HG03469 (cell line): ENCODE measurements around the gene PIGQ.
"Not testable (repeated sequence)": the region's sequence is repeated elsewhere in the genome, so short reads cannot be mapped to it uniquely, and the experiment has no call there.

Source experiments
- ATAC-seq: cut with Tn5 transposase; IDR thresholded peaks from one replicate; pipeline ENCODE4 v1.9.1; 2021; ENCODE audit warnings: mild to moderate bottlenecking, moderate library complexity, moderate number of reproducible peaks; ENCODE audit not compliant: unreplicated experiment

Gene PIGQ

DNA sequence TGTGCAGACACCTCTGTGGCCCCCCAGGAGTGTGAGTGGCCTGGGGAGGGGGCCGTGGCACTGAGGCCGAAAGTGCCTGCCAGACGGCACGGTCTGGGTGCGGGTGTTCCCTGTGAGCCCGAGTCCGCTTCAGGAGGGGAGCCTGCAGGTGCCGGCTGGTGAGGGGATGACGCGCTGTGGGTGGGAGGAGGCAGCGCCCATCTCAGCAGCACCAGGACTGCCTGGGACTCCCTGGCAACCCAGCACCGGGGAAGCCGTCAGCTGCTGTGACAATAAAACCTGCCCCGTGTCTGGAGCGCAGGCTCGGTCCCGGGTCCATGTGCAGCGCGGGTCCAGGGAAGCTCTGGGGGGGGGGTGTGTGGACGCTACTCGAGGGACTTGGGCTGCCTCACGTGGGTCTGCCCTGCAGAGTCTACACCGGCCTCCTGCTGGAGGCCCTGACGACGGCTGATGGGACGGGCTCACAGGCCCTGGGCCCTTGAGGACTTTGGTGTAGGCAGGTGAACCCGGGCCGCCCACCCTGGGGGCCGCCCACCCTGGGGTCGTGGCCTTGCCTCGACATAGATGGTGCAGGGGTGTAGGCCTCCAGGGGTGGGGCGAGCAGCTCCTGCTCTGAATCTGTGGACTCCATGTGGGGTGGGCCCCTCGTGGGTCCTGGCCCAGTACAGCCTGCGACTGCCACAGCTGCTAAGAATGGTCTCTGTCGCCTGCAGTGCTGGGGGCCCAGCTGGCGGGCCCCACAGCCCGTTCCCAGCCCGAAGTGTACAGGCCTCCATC is 14.2 kb downstream of the PIGQ start:
- ATAC-seq, result no peak

DNA sequence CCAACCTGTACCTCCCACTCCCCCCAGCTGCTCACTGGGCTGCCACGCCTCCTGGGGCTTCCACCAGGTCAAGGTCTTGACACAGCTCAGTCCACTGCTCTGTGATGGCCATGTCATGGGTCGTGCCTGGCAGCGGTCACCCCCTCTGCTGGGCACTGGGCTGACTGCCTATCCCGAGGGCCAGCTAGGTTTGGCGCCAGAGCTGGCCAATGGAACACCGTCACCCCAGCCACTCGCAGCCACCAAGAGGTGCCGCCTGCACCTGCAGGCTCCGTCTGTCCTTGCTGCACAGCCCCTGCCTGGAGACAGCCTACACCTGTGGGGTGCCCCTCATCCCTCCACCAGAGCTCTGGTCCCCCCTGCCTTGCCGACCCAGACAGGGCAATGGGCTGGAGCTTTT is 15.6 kb downstream of the PIGQ start:
- ATAC-seq, result no peak

DNA sequence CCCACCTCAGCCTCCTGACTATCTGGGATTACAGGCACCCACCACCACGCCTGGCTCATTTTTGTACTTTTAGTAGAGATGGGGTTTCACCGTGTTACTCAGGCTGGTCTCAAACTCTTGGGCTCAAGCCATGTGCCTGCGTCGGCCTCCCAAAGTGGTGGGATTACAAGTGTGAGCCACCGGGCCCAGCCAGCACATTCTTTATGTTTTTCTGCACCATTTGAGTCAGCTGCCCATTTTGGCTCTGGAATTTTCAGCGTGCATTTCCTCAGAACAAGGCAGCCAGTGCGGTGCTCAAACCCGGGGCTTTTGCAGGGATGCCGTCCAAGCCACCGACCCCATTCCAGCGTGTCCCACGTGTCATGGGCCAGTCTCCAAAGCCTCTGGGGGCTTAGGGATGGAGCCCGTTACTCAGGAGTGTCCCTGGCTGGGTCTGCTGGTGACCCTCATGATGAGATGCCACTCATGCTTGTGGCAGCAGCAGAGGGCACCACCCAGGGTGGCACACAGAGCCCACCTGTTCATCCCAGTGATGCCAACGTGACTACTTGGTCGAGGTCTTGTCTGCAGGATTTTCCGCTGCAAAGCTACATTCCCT is 16.4 kb downstream of the PIGQ start:
- ATAC-seq, result no peak

DNA sequence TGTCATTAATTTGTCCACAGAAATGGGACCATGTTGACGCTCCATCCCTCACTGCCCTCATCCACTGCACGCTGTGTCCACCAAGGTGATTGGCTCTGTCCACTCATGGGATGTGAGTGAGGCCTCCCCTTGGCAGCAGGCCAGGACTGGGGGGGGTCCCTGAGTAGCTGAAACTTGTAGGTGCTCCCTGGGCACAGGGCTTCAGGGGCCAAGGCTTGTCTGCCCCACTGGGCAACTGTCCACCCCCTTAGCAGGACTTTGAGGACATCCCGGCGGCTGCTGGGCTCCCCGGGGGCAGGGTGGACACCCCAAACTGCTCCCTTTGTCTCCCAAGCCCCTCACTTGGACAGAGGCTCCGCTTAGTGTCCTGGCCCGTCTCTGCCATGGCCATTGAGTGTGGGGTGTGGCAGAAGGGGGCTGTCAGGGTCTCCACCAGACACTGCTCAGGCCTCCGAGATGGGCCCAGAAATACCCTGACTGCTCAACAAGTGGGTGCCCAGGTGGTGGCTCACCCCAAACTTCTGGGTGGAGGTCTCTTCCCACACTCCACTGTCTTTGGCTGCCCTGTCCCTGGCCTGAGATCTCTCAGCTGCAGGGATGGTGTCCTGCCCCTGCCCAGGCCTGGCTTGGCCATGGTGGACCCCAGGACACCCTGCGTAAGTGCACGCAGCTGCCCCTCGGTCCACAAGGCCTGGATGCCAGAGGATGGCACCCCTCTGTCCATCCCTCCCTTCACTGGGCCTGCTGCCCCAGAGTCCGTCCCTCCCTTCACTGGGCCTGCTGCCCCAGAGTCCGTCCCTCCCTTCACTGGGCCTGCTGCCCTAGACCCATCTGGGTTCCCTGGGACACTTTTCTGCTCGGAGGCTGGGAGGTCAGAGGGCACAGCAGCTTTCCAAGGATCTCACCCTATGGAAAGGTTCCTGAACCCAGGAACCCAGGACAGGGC is 17.1 kb downstream of the PIGQ start:
- no peak for ATAC-seq

DNA sequence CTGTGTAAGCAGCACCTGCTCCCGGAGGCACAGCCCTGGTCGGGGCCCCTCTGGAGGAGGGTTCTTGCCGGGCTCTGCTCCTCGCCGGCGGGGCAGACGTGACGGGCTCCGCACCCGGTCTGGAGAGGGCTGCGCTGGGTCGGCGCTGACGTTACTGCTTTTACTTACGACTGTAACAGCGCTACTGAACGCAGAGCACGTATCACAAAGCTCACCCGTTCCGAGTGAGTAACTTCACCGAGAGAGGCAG is 18.8 kb downstream of the PIGQ start:
- no peak for ATAC-seq

DNA sequence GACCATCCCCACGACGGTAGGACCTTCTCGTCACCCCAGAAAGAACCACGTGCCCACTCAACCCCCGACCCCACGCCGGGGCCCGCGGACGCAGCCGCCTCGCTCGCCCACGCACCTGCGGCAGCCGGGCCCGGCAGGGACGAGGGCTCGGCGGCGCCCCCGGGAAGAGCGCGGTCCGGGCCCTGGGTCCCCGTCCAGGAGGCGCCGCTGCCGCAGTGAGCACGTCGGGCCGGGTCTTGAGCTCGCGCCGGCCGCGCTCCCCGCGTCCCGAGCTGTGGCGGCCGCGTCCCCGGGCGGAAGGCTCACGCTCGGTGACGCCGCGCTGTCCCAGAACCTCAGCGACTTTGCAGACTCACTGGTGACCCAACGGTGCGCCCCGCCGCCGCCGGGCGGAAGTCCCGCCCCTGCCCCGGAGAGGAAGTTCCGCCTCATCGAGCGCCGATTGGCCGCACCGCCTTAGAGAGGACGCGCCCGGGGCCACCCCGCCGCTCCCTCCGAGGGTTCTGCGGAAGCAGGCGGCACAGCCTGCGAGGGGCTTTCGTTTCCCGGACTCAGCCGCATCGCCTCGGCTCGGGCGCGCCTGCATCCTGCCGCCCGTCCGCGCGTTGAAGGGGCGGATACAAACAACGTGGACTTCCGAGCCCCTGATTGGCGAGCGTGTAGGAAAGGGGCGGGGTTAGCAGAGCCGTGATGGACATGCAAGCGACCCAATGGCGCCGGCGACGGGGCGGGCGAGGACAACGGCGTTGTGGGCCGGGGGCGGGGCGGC is 19.3 kb downstream of the PIGQ start:
- ATAC-seq, result peak; percentile 44

DNA sequence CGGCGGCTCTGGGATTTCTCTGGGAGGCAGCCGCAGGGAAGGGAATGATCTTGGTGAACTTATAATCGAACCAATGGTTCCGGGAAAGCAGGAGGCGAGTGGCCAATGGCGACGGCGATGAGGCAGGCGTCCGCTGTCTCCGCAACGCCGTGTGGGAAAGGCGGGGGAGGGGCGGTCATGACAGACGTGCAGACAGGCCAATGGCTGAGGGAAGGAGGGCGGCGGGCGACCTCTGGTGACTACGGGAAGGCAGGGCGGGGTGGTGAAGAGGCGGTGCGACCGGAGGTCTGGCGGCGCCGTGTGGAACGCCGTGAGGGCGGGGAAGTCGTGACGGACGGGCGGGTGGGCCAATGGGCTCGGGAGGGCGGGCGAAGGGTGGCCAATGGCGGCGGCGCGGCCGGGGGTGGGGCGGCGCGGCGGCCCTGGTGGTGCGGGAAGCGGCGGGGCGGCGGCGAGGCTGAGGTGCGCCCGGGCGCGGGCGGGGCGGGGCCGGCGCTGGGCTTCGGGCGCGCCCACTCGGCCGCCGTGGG is 20.0 kb downstream of the PIGQ start, which contains the start of gene RAB40C:
Gene RAB40C (plus strand): TSS at position 409 of the 530 bp plus-strand sequence. CDS start 226 bp downstream, outside the sequence.
- ATAC-seq, result peak; percentile 47

DNA sequence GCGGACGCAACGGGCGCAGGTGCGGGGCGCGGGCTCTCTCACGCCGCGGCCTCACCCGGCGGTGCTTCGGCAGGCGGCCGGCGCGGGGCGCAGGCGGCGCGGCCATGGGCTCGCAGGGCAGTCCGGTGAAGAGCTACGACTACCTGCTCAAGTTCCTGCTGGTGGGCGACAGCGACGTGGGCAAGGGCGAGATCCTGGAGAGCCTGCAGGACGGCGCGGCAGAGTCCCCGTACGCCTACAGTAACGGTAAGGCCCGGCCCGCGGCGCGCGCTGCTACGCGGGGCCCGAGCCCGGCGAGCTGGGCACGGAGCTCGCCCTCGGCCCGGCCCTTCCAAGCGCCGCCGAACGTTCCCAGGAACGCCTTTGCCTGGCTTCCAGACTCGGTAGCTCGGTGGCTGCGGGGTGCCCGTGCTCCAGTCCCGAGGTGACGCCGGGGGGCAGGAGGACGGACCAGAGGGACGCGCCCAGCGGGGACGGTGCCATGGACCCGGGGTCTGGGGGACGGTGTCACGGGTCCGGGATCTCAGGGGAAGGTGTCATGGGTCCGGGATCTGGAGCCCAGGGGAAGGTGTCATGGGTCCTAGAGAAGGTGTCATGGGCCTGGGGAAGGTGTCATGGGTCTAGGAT is 20.5 kb downstream of the PIGQ start:
- no peak for ATAC-seq

DNA sequence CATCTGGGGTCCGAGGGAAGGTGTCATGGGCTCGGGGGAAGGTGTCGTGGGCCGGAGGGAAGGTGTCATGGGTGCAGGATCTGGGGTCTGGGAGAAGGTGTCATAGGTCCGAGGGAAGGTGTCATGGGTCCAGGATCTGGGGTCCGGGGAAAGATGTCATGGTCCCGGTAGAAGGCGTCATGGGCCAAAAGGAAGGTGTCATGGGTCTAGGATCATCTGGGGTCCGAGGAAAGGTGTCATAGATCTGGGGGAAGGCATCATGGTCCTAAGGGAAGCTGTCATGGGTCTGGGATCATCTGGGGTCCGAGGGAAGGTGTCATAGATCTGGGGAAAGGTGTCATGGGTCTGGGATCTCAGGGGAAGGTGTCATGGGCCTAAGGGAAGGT is 21.0 kb downstream of the PIGQ start:
- ATAC-seq, result no peak

DNA sequence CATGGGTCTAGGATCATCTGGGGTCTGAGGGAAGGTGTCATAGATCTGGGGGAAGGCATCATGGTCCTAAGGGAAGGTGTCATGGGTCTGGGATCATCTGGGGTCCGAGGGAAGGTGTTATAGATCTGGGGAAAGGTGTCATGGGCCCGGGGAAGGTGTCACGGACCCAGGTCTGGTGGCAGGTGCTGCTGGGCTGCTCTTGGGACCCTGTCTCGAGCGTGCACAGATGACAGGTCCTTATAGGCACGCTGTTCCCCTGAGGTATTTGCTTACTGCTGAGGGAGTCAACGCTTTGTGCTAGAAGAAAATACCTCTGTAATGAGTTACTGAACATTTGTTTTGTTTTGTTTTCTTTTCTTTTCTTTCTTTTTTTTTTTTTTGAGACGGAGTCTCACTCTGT is 21.5 kb downstream of the PIGQ start:
- no peak for ATAC-seq

DNA sequence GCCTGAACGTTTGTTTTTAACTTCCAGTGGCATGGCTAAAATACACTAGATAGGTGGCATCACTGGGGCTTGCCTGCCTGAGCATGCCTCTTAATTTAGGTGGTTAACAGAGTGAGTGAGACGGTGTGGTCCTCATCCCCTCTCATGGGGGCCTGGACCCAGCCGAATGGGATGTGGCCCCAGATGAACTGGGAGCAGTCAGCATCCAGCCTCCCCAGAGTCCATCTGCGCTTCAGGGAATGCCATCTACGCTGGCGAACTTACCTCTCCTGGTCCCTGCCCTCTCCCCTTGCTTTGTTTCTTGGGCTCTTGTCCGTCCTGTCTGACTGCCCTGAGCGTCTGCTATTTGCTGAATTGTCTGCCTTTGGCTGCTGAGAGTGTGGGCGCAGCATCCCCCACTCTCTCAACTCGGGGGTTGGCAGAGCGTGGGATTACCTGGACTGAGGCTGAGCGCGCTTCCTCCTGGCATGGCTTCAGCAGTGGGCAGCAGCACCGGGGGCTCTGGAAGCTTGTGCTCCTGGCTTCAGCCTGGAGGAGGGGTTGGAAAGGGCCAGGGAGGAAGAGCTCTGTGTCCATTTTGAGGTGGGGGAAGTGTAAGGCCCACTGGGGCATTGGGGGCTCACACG is 22.2 kb downstream of the PIGQ start:
- ATAC-seq, result no peak

DNA sequence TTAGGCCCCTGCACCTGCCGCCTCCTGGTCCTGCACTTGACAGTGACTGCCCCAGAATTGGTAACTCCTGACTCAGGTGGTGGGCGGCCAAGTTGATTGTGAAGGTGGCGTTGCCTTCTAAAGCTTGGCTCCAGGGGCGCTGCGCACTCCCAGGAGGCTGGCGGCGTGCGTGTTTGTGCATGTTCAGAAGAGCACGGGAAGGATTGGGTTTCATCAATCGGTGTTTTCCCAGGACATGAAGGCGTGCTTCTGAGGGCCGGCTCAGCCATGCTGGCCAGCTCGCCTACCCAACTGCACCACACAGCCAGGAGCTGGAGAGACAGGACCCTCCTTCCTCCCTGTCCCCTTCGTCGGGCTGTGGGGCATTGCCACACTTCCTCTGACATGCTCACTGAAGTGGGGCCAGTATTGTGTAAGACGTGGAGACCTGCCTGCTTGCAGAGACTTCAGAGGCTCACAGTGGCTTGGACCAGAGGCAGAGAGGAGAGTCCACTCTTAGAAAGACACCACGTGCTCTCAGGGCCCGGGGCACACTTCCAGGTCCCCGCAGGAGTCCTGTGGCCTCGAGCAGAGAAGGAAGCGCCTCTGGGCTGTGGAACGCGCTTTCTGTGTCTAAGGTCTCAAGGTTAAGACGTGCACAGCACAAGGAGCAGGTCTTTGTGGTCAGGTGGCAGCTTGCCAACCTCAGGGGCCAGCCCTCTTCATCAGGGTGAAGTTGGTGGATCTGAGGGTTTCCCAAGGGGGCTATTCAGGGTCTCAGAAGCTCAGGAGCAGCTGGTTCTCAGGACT is 22.9 kb downstream of the PIGQ start:
- no peak for ATAC-seq

DNA sequence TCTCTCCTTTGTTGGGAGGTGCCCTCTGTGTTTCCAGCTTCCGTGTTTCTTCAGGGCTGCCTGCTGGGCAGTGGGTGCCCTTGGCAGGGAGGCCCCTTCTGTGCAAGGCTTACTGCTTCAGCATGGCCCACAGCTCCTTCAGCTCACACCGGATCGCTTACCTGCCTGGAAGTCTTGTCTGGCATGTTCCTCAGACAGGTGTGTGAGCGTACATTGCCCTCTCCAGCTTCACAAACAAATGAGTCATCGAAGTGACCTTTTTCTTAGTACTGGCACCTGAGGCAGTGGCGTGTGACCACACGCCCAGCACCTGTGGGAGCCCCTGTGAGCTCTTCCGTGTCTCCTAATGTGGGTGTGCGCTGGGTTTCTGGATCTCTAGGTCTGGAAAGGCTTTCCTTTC is 23.6 kb downstream of the PIGQ start:
- ATAC-seq, result no peak

DNA sequence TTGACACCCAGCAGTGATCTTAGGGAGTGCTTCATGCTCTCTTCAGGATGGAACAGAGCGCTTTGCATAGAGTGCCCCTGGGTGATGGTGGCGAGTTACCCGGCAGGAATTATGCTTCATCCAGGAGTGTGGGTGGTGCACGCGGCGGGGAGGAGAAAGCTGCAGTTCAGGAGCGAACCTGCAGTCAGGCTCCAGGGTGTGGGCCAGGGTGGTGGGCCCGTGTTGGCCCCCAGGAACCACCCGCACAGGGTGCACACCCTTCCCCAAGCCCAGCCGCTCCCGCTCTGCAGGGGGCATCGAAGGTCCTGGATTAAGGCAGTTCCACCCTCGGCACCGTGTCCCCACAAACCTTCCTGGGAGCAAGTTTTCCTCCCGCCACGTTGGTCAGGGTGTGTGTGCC is 24.0 kb downstream of the PIGQ start:
- ATAC-seq, result no peak

DNA sequence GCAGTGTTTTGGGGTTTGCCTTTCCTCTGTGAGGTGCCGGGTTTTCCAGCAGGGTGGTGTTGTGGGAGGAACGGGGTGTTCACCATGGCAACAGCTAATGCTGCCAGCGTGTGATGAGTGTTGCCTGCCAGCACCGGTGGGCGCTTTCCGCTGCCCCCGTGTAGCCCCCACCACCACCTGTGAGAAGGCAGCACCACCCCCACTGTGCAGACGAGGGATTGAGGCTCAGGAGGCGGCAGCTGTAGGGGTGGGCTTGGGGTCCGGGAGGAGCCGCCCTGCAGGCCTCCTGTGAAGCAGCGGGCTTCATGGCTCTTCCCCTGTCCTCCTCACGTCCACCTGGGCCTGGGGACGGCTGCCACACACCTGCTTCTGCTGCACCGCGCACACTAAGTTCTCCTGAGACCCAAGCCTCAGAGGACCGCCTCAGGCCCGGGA is 25.3 kb downstream of the PIGQ start:
- ATAC-seq, result no peak

DNA sequence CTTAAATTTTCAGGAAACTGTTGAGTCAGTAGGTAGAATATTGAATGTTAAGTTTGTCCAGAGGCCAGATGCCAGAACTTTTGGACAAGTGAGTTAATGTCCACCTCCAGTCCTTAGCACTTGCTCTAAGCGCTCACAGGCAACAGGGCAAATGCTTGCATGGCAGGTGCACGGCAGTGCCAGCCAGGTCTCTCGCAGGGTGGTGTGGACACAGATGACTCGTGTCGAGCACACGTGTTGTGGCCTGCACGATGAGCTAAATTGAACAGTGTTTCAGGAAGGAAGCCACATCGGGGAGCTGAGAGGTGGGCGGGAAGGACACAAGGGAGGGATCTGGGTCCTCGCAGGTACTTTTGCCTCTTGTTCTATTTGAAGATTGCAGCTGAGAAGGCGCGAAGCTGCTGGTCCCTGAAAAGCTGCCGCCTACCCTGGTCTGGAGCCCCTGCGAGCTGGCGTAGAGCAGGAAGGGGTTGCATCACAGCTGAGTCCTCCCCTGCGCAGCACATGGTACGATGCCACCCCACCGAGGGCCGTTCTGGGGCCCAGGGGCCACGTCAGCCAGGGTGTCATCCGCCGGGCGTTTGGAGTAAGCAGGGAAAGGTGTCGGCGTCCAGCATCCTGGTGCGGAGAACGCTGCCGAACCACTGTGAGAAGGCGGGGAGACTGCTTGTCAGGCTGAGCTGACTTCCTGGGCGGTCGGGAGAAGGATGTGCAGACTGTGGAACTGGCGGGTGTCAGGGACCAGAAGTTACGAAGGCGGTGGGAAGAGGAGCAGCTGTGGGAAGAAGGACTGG is 26.4 kb downstream of the PIGQ start:
- no peak for ATAC-seq

DNA sequence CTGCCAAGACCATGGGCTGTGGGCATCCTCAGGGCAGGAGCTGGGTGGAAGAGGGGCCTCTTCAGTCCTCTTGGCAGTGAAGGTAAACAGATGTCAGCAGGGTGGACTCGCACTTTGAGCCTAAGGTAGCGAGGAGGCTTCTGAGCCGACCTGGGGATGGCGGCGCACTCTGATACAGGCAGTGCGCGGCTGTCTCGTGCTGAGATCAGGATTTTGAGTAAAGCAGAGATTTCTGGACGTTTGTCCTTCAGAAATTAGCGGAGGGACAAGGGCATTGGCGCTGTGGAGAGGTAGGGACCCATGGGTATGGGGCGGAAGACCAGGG is 26.9 kb downstream of the PIGQ start:
- ATAC-seq, result no peak

DNA sequence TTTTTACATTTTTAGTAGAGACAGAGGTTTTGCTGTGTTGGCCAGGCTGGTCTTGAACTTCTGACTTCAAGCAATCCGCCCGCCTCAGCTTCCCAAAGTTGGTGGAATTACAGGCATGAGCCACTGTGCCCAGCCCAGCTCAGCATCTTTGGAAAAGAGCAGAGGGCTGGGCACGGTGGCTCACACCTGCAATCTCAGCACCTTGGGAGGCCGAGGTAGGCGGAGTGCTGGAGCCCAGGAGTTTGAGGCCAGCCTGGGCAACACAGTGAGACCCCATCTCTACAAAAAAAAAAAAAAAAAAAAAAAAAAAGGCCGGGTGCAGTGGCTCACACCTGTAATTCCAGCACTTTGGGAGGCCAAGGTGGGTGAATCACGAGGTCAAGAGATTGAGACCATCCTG is 27.9 kb downstream of the PIGQ start:
- ATAC-seq, result not testable (repeated sequence)
